Measurements from ENCODE around the gene PCBP3.

- TF ChIP-seq CTCF (IDR thresholded peaks at IDR 0.05; ENCODE audit: insufficient read depth, low read length) (no peak), POLR2AphosphoS5 (IDR thresholded peaks at IDR 0.05; ENCODE audit: low read depth) (no peak), GABPA (IDR thresholded peaks at IDR 0.05; ENCODE audit: low read depth) (no peak), SPI1 (IDR thresholded peaks at IDR 0.05; ENCODE audit: borderline replicate concordance, low read depth) (no peak), REST (IDR thresholded peaks at IDR 0.05; ENCODE audit: insufficient replicate concordance, low read depth) (no peak)
These were observed 270.9 kb downstream of the PCBP3 start for GRCh38 chr21:45914321-45914845.
